Left forelimb (tissue), 1 donor: ENCODE results near the gene GSN.
A peak's percentile ranks its signal among the peaks of the same experiment; 100 is the strongest.

Experiments
- DNase-seq: peaks from one replicate; pipeline ENCODE4 v3.0.0-alpha.2; 2018; ENCODE audit warnings: low spot score

GSN gene

DNA sequence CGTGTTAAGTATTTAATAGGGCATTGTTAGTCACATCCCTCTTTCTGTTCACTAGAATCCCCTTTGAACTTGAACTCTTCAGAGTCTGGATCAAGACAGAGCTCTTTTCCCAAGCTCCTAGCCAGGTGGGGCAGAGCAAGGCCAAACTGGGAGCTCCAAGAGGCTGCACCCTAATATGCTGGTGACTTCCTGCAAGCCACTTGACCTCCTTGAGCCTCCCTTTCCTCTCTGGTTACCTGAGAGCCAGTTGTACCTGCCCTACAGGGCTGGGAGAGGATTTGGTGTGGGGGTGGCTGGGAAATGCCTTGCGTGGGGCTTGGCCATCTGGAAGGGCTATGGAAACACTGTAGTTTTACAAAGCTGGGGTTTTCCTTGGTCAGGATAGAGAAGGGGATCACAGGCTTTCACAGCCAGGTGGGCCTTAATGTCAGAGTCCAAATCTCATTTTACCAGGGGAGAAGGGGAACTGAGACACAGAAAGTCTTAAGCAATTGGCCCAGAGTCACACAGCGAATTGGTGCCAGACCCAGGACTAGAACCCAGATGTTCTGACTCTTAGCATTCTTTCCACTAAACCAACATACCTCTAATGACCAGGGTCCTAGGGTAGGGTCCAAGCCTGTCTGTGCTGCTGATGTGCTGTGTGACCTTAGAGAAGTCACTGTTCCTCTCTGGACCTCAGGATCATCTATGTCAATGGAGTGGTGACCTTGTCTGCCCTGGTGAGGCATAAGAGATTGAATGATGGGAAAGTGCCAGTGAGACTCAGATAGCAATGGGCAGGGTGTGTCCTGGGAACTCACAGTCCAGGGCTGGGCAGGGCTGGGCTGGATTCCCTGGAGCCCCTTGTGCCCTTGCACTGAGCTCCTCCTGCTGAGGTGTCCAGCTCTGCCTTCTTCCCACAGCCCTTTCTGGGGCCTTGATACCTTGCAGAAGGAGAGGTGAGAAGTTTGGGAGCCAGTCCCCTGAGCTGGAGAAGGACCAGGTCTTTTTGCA, 35.8 kb downstream of the GSN start:
- DNase-seq: no peak

DNA sequence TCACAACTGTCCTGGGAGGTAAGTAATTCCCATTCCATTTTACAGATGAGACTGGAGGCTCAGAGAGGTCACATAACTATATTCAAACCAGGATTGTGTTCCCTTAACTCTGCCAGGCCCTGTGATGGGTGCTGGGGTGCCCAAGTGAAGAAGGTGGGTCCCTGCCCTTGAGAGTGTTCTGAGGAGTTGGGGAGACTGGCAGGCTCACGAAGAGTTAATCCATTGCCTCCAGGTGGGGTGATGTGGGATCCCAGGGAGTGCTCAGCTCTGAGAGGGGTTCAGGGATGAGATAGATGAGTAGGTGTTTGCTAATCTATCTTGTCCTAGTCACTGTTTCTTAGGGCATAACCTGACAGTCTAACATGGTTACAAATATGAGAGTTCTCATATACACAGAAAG, 36.7 kb downstream of the GSN start:
- no peak for DNase-seq

DNA sequence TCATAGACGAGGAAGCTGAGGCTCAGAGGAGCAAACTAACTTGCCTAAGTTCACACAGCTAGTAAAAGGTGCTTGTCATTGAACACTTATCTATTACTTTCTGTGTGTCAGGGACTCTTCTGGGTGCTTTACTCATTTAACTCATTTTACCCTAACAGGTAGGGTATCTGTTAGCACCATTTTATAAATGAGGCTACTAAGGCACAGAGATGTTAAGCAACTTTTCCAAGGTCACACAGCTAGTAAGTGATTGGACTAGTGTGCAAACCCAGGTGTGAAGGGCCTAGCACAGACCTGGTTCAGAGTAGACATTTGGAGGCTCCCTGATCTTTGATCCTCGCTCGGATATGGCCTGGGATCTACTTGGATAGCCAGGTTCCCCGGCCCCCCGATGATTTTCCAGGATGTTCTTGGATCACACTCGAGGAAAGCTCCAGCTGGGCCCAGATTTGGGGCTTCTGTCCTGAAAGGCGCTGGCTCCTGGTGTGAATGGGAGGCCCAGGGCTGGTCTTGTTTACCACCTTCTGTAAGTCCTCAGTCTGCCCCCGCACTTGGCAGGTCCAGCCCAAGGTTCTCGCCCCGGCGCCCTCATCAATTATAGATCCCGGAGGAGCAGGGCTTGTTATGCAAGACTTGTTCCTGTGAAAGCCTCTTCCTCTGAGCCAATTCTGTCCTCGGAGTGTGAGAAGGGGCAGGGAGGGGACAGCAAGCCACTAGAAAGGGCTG, 37.5 kb downstream of the GSN start:
- DNase-seq: no peak

DNA sequence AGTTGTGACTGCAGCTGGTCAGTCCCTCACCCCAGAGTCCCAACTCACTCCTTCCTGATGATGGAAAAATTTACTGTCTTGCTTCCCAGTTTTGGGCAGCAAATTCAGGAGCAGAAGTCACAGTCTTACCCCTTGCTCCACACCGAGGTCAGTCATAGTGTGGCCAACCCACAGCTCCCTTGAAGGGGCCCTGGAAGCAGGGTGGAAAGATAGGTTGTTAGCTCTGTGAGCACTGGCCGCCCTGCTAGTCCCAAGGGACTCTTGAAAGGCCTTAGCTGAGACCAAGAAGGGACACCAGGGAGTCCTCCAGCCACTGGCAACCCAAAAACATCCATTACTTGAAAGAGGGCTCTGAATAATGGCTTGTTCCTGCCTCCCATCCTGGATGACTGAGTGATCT, 40.0 kb downstream of the GSN start:
- DNase-seq: no peak

DNA sequence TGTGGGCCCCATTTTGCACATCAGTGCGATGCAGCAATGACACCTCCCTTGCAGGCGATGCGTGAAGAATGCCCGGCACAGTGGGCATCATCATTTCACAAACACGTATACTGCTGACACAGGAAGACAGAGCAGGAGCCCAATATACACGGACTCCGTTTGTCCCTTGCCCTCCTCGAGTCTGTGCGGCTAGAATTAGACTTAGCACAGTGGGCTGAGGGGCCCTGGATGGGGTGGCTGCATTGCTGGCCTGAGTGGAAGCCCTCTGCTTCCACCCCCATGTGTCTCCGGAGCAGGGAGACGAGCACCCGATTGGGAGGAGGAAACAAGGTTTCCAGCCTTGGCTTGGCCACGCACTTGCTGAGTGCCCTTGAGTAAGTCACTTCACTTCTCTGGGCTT, 40.8 kb downstream of the GSN start:
- no peak for DNase-seq

DNA sequence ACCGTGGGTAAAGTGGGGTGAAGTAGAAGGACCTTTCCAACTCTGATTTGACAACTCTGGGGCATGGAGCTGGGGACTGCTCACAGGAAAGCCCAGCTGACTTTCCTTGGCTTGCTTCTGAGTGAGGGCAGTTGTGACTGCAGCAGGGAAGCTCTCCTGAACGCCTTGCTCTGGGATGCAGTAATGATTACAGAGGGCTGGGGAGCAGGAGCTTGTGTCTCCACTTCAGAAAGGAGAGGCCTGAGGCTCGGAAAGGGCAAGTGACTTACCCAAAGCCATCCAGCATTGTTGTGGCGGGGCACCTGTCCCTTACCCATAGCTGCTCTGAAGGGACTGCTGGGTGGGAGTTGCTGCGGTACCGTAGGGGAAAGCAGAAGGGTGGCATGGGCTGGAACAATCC, 41.2 kb downstream of the GSN start:
- DNase-seq: no peak

DNA sequence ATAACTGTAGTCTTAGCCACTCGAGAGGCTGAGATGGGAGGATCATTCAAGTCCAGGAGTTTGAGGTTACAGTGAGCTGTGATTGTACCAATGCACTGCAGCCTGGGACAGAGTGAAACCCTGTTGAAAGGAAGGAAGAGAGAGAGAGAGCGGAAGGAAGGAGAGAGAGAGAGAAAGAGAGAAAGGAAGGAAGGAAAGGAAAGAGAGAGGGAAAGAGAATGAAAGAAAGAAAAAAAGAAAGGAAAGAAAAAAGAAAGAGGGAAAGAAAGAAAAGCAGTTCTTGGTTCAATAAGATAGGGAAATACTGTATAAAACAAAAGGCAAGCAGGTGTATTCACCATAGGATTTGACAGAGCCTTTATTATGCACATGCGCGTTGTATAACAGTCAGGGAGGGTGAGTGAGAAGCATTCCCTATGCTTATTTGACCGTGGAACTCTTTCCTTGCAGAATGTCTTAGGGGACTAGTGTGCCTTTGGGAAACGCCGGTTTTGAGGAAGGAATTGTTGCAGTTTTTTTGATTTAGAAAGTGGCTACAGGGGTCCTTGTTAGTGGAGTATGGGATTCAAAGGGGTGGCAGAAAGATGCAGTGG, 42.0 kb downstream of the GSN start:
- no peak for DNase-seq

DNA sequence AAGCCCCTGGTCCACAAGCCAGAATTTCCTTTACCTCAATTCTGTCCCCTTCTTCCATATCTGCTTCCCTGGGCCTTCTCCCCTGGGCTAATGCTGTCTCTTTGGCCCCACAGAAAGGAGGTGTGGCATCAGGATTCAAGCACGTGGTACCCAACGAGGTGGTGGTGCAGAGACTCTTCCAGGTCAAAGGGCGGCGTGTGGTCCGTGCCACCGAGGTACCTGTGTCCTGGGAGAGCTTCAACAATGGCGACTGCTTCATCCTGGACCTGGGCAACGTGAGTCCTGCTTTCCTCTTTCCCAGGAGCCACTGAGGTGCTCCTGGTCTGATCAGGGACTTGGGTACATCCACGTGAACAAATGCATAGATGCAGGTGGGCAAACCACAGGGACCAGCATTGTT, 42.6 kb downstream of the GSN start:
- no peak for DNase-seq

DNA sequence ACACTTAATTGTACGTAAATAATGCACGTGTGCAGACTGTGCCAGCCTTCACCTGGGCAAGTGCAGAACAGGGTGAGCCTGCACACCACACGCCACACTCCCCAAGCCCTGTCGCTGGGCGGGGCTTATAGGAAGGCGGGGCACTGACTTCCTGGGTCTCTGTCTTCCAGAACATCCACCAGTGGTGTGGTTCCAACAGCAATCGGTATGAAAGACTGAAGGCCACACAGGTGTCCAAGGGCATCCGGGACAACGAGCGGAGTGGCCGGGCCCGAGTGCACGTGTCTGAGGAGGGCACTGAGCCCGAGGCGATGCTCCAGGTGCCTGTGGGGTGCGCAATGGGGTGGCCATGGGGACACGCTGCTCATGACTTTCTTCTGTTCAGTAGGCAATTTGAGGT, 44.2 kb downstream of the GSN start:
- no peak for DNase-seq

DNA sequence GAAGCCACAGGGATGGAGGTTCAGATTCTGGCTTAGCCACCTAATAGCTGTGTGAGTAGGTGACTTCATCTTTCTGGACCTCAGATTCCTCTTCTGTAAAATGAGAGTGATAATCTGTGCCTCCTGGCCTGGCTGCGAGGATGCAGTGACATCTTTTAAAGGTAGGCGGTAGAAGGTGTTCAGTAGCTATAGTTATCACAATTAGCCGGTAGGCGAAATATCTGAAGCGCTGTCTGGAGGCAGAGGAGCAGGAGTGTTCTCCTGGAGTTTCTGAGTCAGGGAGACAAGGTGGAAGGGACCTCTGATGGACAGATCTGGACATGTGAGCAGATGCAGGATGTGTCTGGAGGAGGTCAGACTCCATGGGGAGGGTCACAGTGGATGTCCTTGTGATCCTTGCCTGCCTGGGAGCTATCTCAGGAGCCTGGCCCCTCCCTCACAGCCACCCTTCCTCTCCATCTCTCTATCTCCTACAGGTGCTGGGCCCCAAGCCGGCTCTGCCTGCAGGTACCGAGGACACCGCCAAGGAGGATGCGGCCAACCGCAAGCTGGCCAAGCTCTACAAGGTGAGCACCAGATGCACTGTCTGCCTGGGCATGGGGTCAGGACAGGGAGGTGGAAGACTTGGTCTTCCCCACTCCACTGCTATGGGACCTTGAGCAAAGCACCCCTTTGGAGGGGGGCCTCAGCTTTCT, 45.6 kb downstream of the GSN start:
- DNase-seq: no peak

DNA sequence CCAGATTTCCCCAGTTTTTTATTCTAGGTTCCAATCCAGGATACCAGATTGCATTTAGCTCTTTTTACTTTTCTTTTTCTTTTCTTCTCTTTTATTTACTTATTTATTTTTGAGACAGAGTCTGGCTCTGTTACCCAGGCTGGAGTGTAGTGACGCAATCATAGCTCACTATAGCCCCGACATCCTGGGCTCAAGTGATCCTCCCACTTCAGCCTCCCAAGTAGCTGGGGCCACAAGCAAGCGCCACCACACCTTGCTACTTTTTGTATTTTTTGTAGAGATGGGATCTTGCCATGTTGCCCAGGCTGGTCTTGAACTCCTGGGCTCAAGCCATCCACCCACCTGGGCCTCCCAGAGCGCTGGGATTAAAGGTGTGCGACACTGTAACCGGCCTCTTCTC, 48.4 kb downstream of the GSN start:
- no peak for DNase-seq

DNA sequence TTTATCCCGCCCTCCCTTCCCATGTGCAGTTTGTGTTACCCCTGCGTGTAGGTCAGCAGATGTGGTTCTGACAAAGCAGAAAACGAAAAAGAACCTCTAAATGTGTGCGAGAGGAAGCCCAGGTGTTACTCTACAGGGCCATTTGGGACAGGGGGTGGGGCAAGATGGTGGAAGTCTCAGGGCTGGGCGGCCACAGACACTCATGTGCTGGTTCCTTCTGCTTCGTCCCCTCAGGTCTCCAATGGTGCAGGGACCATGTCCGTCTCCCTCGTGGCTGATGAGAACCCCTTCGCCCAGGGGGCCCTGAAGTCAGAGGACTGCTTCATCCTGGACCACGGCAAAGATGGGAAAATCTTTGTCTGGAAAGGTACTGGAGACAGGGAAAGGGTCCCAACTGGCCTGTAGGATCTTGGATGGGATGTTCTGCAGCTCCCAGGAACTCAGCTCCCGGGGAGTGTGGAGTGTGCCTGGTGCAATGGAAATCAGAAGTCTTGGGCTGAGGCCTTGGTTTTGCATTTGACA, 49.0 kb downstream of the GSN start:
- DNase-seq: no peak

DNA sequence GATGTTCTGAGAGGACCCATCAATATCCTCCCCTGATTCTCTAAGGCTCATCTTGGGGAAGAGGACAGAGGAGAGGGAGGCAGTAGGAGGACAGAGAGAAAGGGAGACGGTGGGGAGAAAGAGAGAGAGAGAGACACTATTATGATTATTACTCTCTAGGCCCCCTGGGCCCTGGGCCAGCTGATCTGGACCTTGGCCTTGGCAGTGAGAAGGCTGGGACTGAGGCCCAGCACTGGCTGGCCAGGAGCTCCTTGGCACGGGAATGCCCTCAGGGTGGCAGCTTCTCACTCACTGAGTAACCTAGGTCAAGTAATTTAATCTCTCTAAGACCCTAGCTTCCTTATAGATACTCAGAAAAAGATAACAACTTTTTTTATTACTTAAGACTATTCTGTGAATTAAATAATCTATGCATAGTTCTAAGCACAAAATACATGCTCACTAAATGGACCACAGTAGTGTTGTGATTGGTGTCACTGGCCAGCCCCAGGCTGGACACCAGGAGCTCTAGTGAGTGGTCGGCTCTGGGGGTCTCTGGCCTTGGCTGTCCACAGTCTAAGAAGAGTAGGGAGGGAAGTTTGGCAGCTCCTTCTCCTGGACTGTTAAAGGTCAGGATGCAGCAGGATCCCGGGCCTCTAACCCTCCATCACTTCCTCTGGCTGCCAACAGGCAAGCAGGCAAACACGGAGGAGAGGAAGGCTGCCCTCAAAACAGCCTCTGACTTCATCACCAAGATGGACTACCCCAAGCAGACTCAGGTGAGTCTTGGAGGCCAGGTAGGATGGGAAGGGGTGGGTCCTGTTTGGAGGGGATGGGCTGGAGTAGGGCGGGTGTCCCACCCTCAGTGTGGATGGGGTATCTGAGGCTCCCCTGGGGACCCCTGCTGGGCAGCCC, 50.0 kb downstream of the GSN start:
- DNase-seq: peak; percentile 20

DNA sequence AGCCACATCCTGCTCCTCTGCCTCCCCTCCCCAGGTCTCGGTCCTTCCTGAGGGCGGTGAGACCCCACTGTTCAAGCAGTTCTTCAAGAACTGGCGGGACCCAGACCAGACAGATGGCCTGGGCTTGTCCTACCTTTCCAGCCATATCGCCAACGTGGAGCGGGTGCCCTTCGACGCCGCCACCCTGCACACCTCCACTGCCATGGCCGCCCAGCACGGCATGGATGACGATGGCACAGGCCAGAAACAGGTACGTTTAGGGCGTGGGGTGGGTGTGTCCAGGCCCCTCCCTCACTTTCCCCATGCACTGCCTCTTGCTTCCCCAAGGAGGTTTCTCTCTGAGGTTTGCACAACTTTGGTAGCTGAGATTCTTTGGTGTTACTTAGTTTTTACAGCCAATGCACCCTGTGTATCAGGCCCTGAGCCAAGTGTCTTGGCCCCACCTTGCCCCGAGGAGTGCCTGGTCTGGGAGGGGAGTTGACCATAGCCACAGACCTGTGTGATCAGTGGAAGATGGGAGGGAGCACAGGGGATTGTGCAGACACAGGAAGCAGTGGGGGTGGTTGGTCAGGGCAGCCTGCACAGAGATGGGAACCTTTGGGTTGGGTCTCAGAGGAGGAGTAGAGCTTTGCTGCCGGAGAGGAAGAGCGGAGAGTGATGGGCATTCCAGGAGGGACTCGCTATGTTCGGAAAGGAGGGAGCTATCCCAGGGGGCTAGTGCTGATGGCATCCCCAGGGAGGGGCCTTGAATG, 50.8 kb downstream of the GSN start:
- DNase-seq: peak; percentile 61

DNA sequence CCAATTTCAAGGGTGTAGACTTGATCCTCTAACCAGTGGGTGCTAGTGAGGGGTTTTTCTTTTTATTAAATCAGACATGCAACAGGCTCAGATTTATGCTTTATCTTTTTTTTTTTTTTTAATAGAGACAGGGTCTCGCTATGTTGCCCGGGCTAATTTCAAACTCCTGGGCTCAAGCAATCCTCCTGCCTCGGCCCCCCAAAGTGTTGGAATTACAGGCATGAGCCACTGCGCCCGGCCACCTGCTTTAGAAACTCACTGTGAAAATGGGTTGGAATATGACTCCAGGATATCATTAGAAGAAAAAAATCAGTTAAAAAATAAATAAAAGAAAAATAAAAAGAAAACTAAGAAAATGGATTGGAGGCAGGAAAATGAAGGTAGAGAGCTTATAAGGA, 51.4 kb downstream of the GSN start:
- no peak for DNase-seq

DNA sequence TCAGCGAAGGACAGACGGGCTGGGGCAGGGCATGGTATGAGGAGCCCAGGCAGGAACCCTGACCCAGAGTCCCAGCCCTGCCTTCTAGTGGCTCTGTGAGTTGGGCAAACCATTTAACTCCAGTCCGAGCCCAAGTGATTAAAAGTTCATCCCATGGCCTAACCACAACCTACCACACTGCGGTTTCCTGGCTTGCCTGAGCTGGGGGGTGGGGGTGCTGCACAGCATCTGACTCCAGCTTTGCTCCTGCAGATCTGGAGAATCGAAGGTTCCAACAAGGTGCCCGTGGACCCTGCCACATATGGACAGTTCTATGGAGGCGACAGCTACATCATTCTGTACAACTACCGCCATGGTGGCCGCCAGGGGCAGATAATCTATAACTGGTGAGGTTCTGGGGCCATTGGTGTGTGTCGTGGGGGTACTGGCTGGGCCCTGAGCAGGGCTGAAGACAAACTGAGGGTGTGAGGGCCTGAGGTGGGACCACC, 53.1 kb downstream of the GSN start:
- peak; percentile 61 for DNase-seq

DNA sequence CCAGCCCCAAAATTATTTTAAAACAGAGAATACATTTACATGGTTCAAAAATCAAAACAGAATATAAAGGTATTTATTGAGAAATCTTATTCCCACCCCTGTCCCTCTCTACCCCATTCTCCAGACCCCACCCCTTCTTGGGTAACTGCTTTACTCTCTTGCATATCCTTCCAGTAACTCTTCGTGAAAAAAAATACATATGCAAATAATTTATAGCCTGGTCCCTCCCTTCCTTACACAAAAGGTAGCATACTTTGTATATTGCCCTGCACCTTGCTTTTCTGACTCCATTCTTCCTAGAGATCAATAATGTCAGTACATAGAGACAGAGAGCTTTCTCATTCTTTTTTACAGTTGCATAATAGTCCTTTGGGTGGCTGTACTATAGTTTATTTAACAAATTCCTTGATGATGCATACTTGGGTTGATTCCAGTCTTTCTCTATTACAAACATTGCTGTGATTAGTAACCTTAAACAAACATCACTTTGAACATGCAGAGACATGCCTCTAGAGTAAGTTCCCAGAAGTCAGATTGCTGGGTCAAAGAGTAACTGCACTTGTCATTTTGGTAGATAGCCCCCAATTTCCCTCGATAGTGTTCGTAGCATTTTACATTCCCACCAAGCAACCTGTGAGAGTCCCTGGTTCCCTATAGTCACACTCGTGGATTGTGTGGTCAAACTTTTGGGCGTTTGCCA, 54.2 kb downstream of the GSN start:
- DNase-seq: no peak

DNA sequence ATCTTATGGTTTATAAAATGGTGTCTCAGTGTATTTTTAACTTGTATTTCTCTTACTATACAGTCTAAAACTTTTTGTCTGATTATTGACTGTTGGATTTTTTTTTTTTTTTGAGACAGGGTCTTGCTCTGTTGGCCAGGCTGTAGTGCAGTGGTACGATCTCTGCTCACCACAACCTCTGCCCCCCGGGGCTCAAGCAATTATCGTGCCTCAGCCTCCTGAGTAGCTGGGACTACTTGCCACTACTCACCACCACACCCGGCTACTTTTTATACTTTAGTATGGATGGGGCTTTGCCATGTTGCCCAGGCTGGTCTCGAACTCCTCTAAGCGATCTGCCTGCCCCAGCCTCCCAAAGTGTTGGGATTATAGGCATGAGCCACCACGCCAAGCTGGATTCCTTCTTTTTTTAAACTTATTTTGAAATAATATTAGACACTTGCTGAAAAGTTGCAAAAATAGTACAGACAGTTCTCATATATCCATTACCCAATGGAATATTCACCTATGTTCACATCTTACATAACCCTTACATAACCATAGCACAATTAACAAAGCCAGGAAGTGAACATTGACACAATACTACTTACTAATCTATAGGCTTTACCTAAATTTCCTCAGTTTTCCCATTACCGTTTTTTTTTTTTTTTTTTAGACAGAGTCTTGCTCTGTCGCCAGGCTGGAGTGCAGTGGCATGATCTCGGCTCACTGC, 54.9 kb downstream of the GSN start:
- DNase-seq: peak; percentile 20
